K562 (cell line): Measurements from ENCODE around the gene RNASE8. TPM values are rescaled to one million over a fixed set of nuclear protein-coding genes. Genes with fewer than 3 reads are reported as not detected.
A peak's percentile ranks its signal among the peaks of the same experiment; 100 is the strongest.

Experiments used
- ELF1 ChIP-seq: fragments of 200-800 bp; sonication (Bioruptor generic); IDR thresholded peaks from 2 replicates; pipeline ENCODE4 v1.6.1; 2016; ENCODE audit warnings: missing genetic modification characterization, missing compliant biosample characterization
- NR2C2 ChIP-seq, 2 experiments: fragments of 200-800 bp in 1 of 2; sonication (Bioruptor generic) in 1 of 2; sonication (generic) in 1 of 2; formaldehyde crosslinking in 1 of 2; IDR thresholded peaks; 2 replicates each; pipeline versions ENCODE4 v1.6.1 to v1.8.0; 2016 to 2022; ENCODE audit warnings: mild to moderate bottlenecking in 1 of 2, missing compliant biosample characterization in 1 of 2, missing genetic modification characterization in 1 of 2, missing genetic modification reagents in 1 of 2
- polyA plus RNA-seq, 8 experiments: library from polyadenylated mRNA; depleted of rRNA in 4 of 8; stranded (reverse) in 5 of 8; unstranded in 3 of 8; fragments of >200 nt; fragmentation: Nextera tagmentation in 2 of 8; fragmentation: Illumina TruSeq in 1 of 8; extraction: Ambion mirVana in 2 of 8; extraction: Trizol in 1 of 8; gene quantifications; 2 replicates each; pipeline versions ENCODE4 v1.2.1 to v1.2.3, GENCODE V29; 2011 to 2014; ENCODE audit warnings: inconsistent platforms in 1 of 8, missing spikeins in 1 of 8
- total RNA-seq, 7 experiments: library from RNA; depleted of rRNA in 6 of 7; stranded (reverse); fragments of >200 nt in 6 of 7; fragmentation: Illumina TruSeq in 2 of 7; extraction: Trizol in 2 of 7; gene quantifications; 2 replicates each; pipeline versions ENCODE4 v1.2.1 to v1.2.3, GENCODE V29; 2011 to 2021; ENCODE audit warnings: low replicate concordance in 1 of 7
- TF ChIP-seq, protein P1 (sequence below), 2 experiments: fragments of 450-650 bp in 1 of 2; sonication (generic) in 1 of 2; formaldehyde crosslinking in 1 of 2; IDR thresholded peaks; 2 replicates each; pipeline versions ENCODE4 v1.7.1 to v1.9.0; 2016 to 2022; ENCODE audit warnings: inconsistent platforms in 1 of 2, mild to moderate bottlenecking in 1 of 2, missing genetic modification reagents in 1 of 2
- TF ChIP-seq, protein P2 (sequence below), 3 experiments: fragments of 200-800 bp in 1 of 3; sonication (Bioruptor generic) in 1 of 3; sonication (generic) in 1 of 3; formaldehyde crosslinking in 1 of 3; IDR thresholded peaks; 2 replicates each; pipeline versions ENCODE4 v1.6.1 to v1.8.0; 2016 to 2022; ENCODE audit warnings: mild to moderate bottlenecking in 2 of 3, missing compliant biosample characterization in 2 of 3, missing genetic modification characterization in 2 of 3, missing genetic modification reagents in 1 of 3

RNASE8 gene
- total and polyA plus RNA-seq, 9 of the 15 experiments (the other 6 are each of a cell fraction or from before 2014, with no cell fraction given) = not detected

DNA sequence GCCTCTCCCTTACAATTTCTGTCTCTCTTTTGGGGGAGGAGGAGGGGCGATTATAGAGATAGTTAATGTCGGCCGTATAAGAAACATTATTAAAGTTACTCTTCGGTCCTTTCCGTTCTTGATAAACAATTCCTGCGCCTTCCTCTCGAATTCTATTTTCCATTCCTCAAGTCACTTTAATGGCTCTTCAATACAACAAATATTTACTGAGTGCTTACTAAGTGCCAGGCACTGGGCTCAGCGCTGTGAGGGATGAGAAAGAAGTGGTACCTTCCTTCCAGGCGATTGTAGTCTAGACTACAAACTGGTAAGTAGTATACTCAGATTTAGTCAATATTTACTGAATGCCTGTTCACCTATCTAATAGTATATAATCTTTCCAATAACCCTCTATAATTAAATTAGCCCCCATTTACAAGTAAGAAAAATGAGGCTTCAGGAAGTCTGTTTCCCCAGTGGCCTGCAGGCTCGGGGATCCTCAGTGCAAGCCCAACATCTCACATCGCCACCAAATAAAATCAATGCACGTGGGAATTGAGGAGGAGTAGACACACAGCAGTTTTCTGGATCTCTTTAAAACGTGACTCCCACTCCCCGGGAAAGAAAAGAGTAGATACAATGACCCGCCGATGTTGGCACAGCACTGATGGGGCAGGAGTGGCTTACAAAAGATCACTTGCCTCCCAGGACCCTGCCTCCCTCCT lies 41.4 kb downstream of the RNASE8 start (continued):
- TF ChIP-seq, protein P1, sequence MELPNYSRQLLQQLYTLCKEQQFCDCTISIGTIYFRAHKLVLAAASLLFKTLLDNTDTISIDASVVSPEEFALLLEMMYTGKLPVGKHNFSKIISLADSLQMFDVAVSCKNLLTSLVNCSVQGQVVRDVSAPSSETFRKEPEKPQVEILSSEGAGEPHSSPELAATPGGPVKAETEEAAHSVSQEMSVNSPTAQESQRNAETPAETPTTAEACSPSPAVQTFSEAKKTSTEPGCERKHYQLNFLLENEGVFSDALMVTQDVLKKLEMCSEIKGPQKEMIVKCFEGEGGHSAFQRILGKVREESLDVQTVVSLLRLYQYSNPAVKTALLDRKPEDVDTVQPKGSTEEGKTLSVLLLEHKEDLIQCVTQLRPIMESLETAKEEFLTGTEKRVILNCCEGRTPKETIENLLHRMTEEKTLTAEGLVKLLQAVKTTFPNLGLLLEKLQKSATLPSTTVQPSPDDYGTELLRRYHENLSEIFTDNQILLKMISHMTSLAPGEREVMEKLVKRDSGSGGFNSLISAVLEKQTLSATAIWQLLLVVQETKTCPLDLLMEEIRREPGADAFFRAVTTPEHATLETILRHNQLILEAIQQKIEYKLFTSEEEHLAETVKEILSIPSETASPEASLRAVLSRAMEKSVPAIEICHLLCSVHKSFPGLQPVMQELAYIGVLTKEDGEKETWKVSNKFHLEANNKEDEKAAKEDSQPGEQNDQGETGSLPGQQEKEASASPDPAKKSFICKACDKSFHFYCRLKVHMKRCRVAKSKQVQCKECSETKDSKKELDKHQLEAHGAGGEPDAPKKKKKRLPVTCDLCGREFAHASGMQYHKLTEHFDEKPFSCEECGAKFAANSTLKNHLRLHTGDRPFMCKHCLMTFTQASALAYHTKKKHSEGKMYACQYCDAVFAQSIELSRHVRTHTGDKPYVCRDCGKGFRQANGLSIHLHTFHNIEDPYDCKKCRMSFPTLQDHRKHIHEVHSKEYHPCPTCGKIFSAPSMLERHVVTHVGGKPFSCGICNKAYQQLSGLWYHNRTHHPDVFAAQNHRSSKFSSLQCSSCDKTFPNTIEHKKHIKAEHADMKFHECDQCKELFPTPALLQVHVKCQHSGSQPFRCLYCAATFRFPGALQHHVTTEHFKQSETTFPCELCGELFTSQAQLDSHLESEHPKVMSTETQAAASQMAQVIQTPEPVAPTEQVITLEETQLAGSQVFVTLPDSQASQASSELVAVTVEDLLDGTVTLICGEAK (IDR thresholded peaks at IDR 0.05) = peak; percentile 53; the same call in 1 of the 2 replicates
- TF ChIP-seq, protein P1 (CRISPR knock-in tag; IDR thresholded peaks at IDR 0.05) = no peak
- no peak for TF ChIP-seq NR2C2 (CRISPR knock-in tag; IDR thresholded peaks at IDR 0.05)
- peak; percentile 39; the same call in 1 of the 2 replicates for TF ChIP-seq NR2C2 (tag; IDR thresholded peaks at IDR 0.05)
- peak; percentile 8; the same call in 1 of the 2 replicates for TF ChIP-seq ELF1 (tag)
- TF ChIP-seq, protein P2, sequence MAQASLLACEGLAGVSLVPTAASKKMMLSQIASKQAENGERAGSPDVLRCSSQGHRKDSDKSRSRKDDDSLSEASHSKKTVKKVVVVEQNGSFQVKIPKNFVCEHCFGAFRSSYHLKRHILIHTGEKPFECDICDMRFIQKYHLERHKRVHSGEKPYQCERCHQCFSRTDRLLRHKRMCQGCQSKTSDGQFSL (CRISPR knock-in tag; IDR thresholded peaks at IDR 0.05) = no peak
- TF ChIP-seq, protein P2 (tag; IDR thresholded peaks at IDR 0.05) = 0 out of 4 replicates have a peak, but pooled peaks of 1 of the 2 experiments have one; percentile 31
